HCT116 (cell line): ENCODE data around the gene PARP2. TPM values are rescaled to one million over a fixed set of nuclear protein-coding genes. Genes with fewer than 3 reads are reported as not detected.

Experiments
- ATAC-seq: fragments of 200-7000 bp; cut with Tn5 transposase; 2 replicates; pipeline ENCODE4 v1.9.1; 2020; ENCODE audit warnings: mild to moderate bottlenecking, moderate library complexity
- BruUV-seq: library from RNA; stranded (reverse); fragments of 400-500 nt; replicated peaks from 2 replicates; lab custom pipeline; 2021; lab: Mats Ljungman, UMichigan
- CTCF ChIA-PET: fragments of 300-600 bp; sonication (Branson Sonifier 250); formaldehyde crosslinking; loops from one replicate; lab custom pipeline; 2021; ENCODE audit warnings: antibody characterized with exemption; lab: Charles Lee
- POLR2A ChIA-PET: fragments of 300-600, 350-600 bp; sonication (Branson Sonifier 250); formaldehyde crosslinking; loops from one replicate; lab custom pipeline; 2021; ENCODE audit warnings: antibody characterized with exemption; lab: Charles Lee
- RAD21 ChIA-PET, 2 experiments: fragments of 300-600 bp; sonication (Branson Sonifier 250); formaldehyde crosslinking; loops; one replicate each; lab custom pipeline; 2023; ENCODE audit warnings: low total read pairs in 2 of 2; ENCODE audit not compliant: uncharacterized antibody in 2 of 2, unreplicated experiment in 2 of 2, low non-redundant PET in 1 of 2; lab: Charles Lee
- DNase-seq: peaks from one replicate; pipeline ENCODE4 v3.0.0-alpha.2; 2010; ENCODE audit warnings: low read depth, low spot score
- H2AFZ ChIP-seq: fragments of 200-600 bp; shearing (Covaris generic), sonication (generic); 2 replicates; pipeline ENCODE4 v1.6.1; 2017; ENCODE audit warnings: low read depth, mixed run types, mixed read lengths, antibody characterized with exemption, low read length; ENCODE audit not compliant: poor library complexity, severe bottlenecking
- H3K27ac ChIP-seq: 2 replicates; pipeline ENCODE4 v1.5.1; 2012; ENCODE audit warnings: low read depth, low read length
- H3K27me3 ChIP-seq: fragments of 200-600 bp; sonication (generic); 2 replicates; pipeline ENCODE4 v1.6.1; 2016; ENCODE audit warnings: mixed run types, low read length, mixed read lengths; ENCODE audit not compliant: insufficient read depth
- H3K36me3 ChIP-seq, 2 experiments: fragments of 200-500 bp in 1 of 2; fragments of 200-600 bp in 1 of 2; sonication (Bioruptor generic) in 1 of 2; sonication (generic) in 1 of 2; 2 replicates each; pipeline versions ENCODE4 v1.5.1 to v1.6.1; 2014 to 2016; ENCODE audit warnings: low read length in 2 of 2, inconsistent platforms in 1 of 2, mixed read lengths in 1 of 2, mixed run types in 1 of 2; ENCODE audit not compliant: insufficient read depth in 2 of 2, control insufficient read depth in 1 of 2
- H3K4me1 ChIP-seq, 2 experiments: fragments of 200-600 bp in 1 of 2; sonication (generic) in 1 of 2; 2 replicates each; pipeline versions ENCODE4 v1.5.1 to v1.6.1; 2012 to 2017; ENCODE audit warnings: low read length in 2 of 2, inconsistent platforms in 1 of 2, mild to moderate bottlenecking in 1 of 2, mixed read lengths in 1 of 2, mixed run types in 1 of 2, moderate library complexity in 1 of 2; ENCODE audit not compliant: insufficient read depth in 2 of 2, control insufficient read depth in 1 of 2
- H3K4me2 ChIP-seq: fragments of 200-600 bp; sonication (generic); 2 replicates; pipeline ENCODE4 v1.6.1; 2017; ENCODE audit warnings: mixed run types, low read length, mixed read lengths
- H3K4me3 ChIP-seq, 2 experiments: fragments of 200-600 bp in 1 of 2; sonication (generic) in 1 of 2; replicated peaks in 1 of 2; 2 replicates each; pipeline ENCODE4 v1.5.1; 2011 to 2016; ENCODE audit warnings: low read length in 2 of 2, control low read depth in 1 of 2, low read depth in 1 of 2, mild to moderate bottlenecking in 1 of 2, mixed read lengths in 1 of 2, mixed run types in 1 of 2
- H3K79me2 ChIP-seq: fragments of 200-600 bp; sonication (generic); 2 replicates; pipeline ENCODE4 v1.6.1; 2017; ENCODE audit warnings: mild to moderate bottlenecking, mixed run types, low read length, moderate library complexity, mixed read lengths; ENCODE audit not compliant: insufficient read depth
- H3K9ac ChIP-seq: fragments of 200-600 bp; sonication (generic); 2 replicates; pipeline ENCODE4 v1.6.1; 2016; ENCODE audit warnings: low read length, mixed read lengths
- H3K9me2 ChIP-seq: fragments of 200-600 bp; sonication (generic), shearing (Covaris generic); 2 replicates; pipeline ENCODE4 v1.6.1; 2017; ENCODE audit warnings: mixed run types, mild to moderate bottlenecking, moderate library complexity; ENCODE audit not compliant: insufficient read depth
- H3K9me3 ChIP-seq, 2 experiments: fragments of 200-500 bp in 1 of 2; fragments of 200-600 bp in 1 of 2; sonication (Bioruptor generic) in 1 of 2; sonication (generic) in 1 of 2; 2 replicates each; pipeline ENCODE4 v1.6.1; 2014 to 2017; ENCODE audit warnings: low read length in 2 of 2, mixed read lengths in 2 of 2, inconsistent platforms in 1 of 2, low read depth in 1 of 2, mild to moderate bottlenecking in 1 of 2, mixed run types in 1 of 2, moderate library complexity in 1 of 2; ENCODE audit not compliant: control insufficient read depth in 1 of 2, insufficient read depth in 1 of 2
- H4K20me1 ChIP-seq: fragments of 200-600 bp; sonication (generic), shearing (Covaris generic); 2 replicates; pipeline ENCODE4 v1.6.1; 2017; ENCODE audit warnings: mixed run types, mild to moderate bottlenecking, moderate library complexity; ENCODE audit not compliant: insufficient read depth
- ATF3 ChIP-seq: IDR thresholded peaks from 2 replicates; pipeline ENCODE4 v1.6.1; 2012
- CTCF ChIP-seq, 3 experiments: fragments of 200-600 bp in 1 of 3; sonication (generic) in 1 of 3; IDR thresholded peaks in 2 of 3; conservative IDR thresholded peaks in 1 of 3; 2 replicates each; pipeline ENCODE4 v1.5.1; 2012 to 2017; ENCODE audit warnings: low read depth in 2 of 3, low read length in 2 of 3, antibody characterized with exemption in 1 of 3, borderline replicate concordance in 1 of 3, control low read depth in 1 of 3, mild to moderate bottlenecking in 1 of 3, mixed read lengths in 1 of 3, mixed run types in 1 of 3, moderate library complexity in 1 of 3; ENCODE audit not compliant: insufficient read depth in 1 of 3
- ELF1 ChIP-seq: IDR thresholded peaks from 2 replicates; pipeline ENCODE4 v1.6.1; 2012; ENCODE audit warnings: low read depth, borderline replicate concordance
- JUND ChIP-seq: IDR thresholded peaks from 2 replicates; pipeline ENCODE4 v1.6.1; 2012
- POLR2AphosphoS5 ChIP-seq: IDR thresholded peaks from 2 replicates; pipeline ENCODE4 v1.6.1; 2011; ENCODE audit warnings: mild to moderate bottlenecking, low read depth, low read length, moderate library complexity
- RAD21 ChIP-seq: IDR thresholded peaks from 2 replicates; pipeline ENCODE4 v1.6.1; 2012; ENCODE audit warnings: low read depth, mild to moderate bottlenecking
- REST ChIP-seq: IDR thresholded peaks from 2 replicates; pipeline ENCODE4 v1.6.1; 2012; ENCODE audit warnings: low read depth
- SIN3A ChIP-seq: IDR thresholded peaks from 2 replicates; pipeline ENCODE4 v1.6.1; 2012; ENCODE audit warnings: low read depth
- SP1 ChIP-seq: IDR thresholded peaks from 2 replicates; pipeline ENCODE4 v1.6.1; 2012; ENCODE audit warnings: low read depth
- SRF ChIP-seq: IDR thresholded peaks from 2 replicates; pipeline ENCODE4 v1.6.1; 2012; ENCODE audit warnings: low read depth
- TCF7L2 ChIP-seq: IDR thresholded peaks from 2 replicates; pipeline ENCODE4 v1.7.0; 2011; ENCODE audit warnings: borderline replicate concordance, inconsistent platforms; ENCODE audit not compliant: insufficient read depth, insufficient read length; ENCODE audit errors: extremely low read depth
- intact Hi-C: fragments of 100-400 bp; cut with micrococcal nuclease; formaldehyde crosslinking; loops from 2 replicates; pipeline ENCODE4 v1.10.0; 2022
- total RNA-seq: library from RNA; stranded (reverse); gene quantifications from one replicate; pipeline ENCODE4 v1.2.1, GENCODE V29; 2021; ENCODE audit not compliant: unreplicated experiment

Gene PARP2
- total RNA-seq, 1 experiment from 2014 or later = 51.8 TPM

GRCh38 chr14:20345366-20345765, 1.9 kb downstream of the PARP2 start:
- ChIA-PET RAD21 (no interaction called here), POLR2A (no interaction called here), CTCF (no interaction called here)
- Histone ChIP-seq H3K4me2 (no peak overlapping the region), H2AFZ (no peak overlapping the region), H3K9me3 (no peaks in the 10 kb centered on the region), H3K4me1 (peaks cover 5 to 15% of the 10 kb centered on the region in 2 experiments; a peak in 3 of 4 replicates), H3K9me2 (no peaks in the 10 kb centered on the region), H3K4me3 (no peak overlapping the region), H3K79me2 (peaks cover 30% of the 10 kb centered on the region), H3K9ac (no peak overlapping the region), H3K27me3 (no peaks in the 10 kb centered on the region), H3K27ac (no peak overlapping the region), H3K36me3 (peaks cover 35% of the 10 kb centered on the region in 2 experiments), H4K20me1 (no peaks in the 10 kb centered on the region)
- BruUV-seq = no TSS peak
- intact Hi-C loops = no loop called here
- TF ChIP-seq SRF (no peak), ELF1 (no peak), REST (no peak), RAD21 (no peak), SP1 (no peak), ATF3 (no peak), SIN3A (no peak), TCF7L2 (no peak), POLR2AphosphoS5 (no peak), CTCF (IDR thresholded peaks at IDR 0.05 in 2 of 3, conservative IDR thresholded peaks at IDR 0.05 in 1 of 3; ENCODE audit: borderline replicate concordance in 1 of 3, insufficient read depth in 1 of 3, low read depth in 2 of 3, low read length in 2 of 3) (no peak), JUND (no peak)
- ATAC-seq (no peak), DNase-seq (no peak)
